ENCODE measurements around the gene PGLYRP1. TPM values are rescaled to one million over a fixed set of nuclear protein-coding genes. Genes with fewer than 3 reads are reported as not detected.

The PGLYRP1 gene
- total RNA-seq, 1 donor from 2014 or later = not detected

DNA sequence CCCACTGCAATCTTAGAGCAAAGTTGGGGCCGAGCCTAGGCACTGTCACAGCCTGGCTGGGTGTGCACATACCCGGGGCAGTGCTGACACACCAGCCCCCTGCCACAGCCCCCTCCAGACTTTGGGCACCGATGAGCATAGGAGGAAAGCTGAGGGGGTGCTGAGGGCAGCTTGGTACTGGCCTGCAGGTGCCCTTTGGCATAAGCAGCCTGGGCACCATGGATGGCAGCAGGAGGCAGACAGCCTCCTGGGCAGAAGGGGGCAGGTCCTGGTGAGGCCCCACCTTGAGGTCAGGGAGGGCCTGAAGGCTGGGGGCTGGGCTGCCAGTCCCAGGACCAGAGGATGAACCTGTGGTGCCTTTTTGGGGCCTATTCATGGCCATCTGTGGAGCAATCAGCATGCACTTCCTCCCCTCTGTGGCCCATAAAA, 9.8 kb upstream of the PGLYRP1 start:
- Histone ChIP-seq H2AFZ (ENCODE audit: low read depth, low read length) (no peak overlapping the region), H3K4me3 (ENCODE audit: insufficient read depth, low read depth, low read length) (no peak overlapping the region), H3K27me3 (ENCODE audit: insufficient read depth, low read length) (peaks cover 14% of the 10 kb centered on the region), H3K27ac (ENCODE audit: low read depth, low read length) (no peak overlapping the region), H3K4me2 (ENCODE audit: low read length) (no peak overlapping the region), H3K36me3 (ENCODE audit: insufficient read depth, low read length) (no peaks in the 10 kb centered on the region), H4K20me1 (ENCODE audit: insufficient read depth, low read length) (no peaks in the 10 kb centered on the region), H3K79me2 (ENCODE audit: insufficient read depth, low read length) (no peaks in the 10 kb centered on the region), H3K9me3 (ENCODE audit: insufficient read depth, low read depth, low read length) (peaks cover 2% of the 10 kb centered on the region), H3K4me1 (ENCODE audit: insufficient read depth, low read length) (no peaks in the 10 kb centered on the region), H3K9ac (ENCODE audit: low read length) (no peak overlapping the region)
- no peak overlapping the region for H3K4me3 Mint-ChIP-seq (ENCODE audit: unreplicated experiment)
- peaks cover 9% of the 10 kb centered on the region for H3K4me1 Mint-ChIP-seq (ENCODE audit: low read depth, unreplicated experiment)
- DNase-seq (ENCODE audit: low read depth) (no peak), FAIRE-seq (no peak)
- H3K36me3 Mint-ChIP-seq (ENCODE audit: low read depth, unreplicated experiment) = peaks cover 9% of the 10 kb centered on the region
- H3K9me3 Mint-ChIP-seq (ENCODE audit: unreplicated experiment) = peaks cover 4% of the 10 kb centered on the region
- TF ChIP-seq, protein P1, sequence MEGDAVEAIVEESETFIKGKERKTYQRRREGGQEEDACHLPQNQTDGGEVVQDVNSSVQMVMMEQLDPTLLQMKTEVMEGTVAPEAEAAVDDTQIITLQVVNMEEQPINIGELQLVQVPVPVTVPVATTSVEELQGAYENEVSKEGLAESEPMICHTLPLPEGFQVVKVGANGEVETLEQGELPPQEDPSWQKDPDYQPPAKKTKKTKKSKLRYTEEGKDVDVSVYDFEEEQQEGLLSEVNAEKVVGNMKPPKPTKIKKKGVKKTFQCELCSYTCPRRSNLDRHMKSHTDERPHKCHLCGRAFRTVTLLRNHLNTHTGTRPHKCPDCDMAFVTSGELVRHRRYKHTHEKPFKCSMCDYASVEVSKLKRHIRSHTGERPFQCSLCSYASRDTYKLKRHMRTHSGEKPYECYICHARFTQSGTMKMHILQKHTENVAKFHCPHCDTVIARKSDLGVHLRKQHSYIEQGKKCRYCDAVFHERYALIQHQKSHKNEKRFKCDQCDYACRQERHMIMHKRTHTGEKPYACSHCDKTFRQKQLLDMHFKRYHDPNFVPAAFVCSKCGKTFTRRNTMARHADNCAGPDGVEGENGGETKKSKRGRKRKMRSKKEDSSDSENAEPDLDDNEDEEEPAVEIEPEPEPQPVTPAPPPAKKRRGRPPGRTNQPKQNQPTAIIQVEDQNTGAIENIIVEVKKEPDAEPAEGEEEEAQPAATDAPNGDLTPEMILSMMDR (IDR thresholded peaks at IDR 0.05; ENCODE audit: insufficient read depth, low read depth, low read length) = no peak
- TF ChIP-seq EZH2 (IDR thresholded peaks at IDR 0.05; ENCODE audit: insufficient read depth, low read length) = no peak
- H3K27me3 Mint-ChIP-seq (ENCODE audit: low read depth, unreplicated experiment) = peaks cover 6% of the 10 kb centered on the region
- H3K27ac Mint-ChIP-seq (ENCODE audit: unreplicated experiment) = no peak overlapping the region

DNA sequence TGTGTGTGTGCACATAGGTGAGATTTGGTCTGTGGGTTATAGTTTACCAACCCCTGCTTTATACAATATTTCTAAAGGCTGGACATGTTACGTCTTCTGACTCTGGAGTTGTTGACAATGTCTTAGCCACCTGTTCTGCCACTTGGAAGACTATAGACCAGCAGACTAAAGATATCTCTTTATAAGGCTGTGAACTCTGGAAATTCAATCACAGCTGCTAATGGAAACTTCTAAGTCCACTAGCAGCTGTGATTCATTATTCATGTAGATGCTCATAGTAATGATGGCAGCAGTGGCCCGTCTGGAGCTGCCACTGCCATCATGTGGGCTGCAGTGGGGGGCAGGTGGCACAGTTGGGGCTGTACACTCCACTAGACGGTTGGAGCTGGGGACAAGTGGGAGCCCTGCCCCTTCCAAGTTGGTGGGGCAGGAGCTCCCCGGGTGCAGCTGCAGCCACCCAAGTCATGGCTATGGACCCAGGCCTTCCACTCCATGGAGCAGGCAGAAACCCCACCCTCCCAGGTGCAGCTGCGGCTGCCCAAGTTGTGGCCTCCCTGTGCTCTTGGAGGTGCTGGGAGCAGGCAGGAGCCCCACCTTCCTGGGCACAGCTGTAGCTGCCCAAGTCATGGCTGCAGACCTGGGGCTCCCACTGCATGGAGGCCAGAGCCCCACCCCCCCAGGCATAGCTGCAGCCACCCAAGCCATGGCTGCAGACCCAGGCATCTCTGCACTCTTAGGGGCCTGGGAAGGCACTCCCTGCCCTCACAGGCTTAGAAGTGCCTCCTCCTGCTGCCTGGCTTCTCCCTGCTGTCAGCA, 9.1 kb upstream of the PGLYRP1 start:
- H3K9ac ChIP-seq (ENCODE audit: low read length) = no peak overlapping the region
- FAIRE-seq = no peak

More for the DNA sequence above, 9.1 kb upstream of the PGLYRP1 start:
- no peak overlapping the region for H3K4me3 Mint-ChIP-seq (ENCODE audit: unreplicated experiment)
- H3K9me3 Mint-ChIP-seq (ENCODE audit: unreplicated experiment) = peaks cover 2% of the 10 kb centered on the region
- Histone ChIP-seq H4K20me1 (ENCODE audit: insufficient read depth, low read length) (no peaks in the 10 kb centered on the region), H3K4me2 (ENCODE audit: low read length) (no peak overlapping the region), H3K9me3 (ENCODE audit: insufficient read depth, low read depth, low read length) (peaks cover 2% of the 10 kb centered on the region), H2AFZ (ENCODE audit: low read depth, low read length) (no peak overlapping the region), H3K4me1 (ENCODE audit: insufficient read depth, low read length) (no peaks in the 10 kb centered on the region), H3K79me2 (ENCODE audit: insufficient read depth, low read length) (no peaks in the 10 kb centered on the region), H3K27me3 (ENCODE audit: insufficient read depth, low read length) (peaks cover 12% of the 10 kb centered on the region), H3K36me3 (ENCODE audit: insufficient read depth, low read length) (no peaks in the 10 kb centered on the region), H3K27ac (ENCODE audit: low read depth, low read length) (no peak overlapping the region), H3K4me3 (ENCODE audit: insufficient read depth, low read depth, low read length) (no peak overlapping the region)
- H3K36me3 Mint-ChIP-seq (ENCODE audit: low read depth, unreplicated experiment) = peaks cover 7% of the 10 kb centered on the region
- TF ChIP-seq EZH2 (IDR thresholded peaks at IDR 0.05; ENCODE audit: insufficient read depth, low read length) = no peak
- TF ChIP-seq, protein P1 (IDR thresholded peaks at IDR 0.05; ENCODE audit: insufficient read depth, low read depth, low read length) = no peak
- peaks cover 9% of the 10 kb centered on the region for H3K4me1 Mint-ChIP-seq (ENCODE audit: low read depth, unreplicated experiment)
- no peak for DNase-seq (ENCODE audit: low read depth)
- no peak overlapping the region for H3K27ac Mint-ChIP-seq (ENCODE audit: unreplicated experiment)
- peaks cover 6% of the 10 kb centered on the region for H3K27me3 Mint-ChIP-seq (ENCODE audit: low read depth, unreplicated experiment)

All from astrocyte (in vitro differentiated cells and primary cell).